H1 (cell line): Measurements from ENCODE around the gene BCL6B. TPM values are rescaled to one million over a fixed set of nuclear protein-coding genes. Genes with fewer than 3 reads are reported as not detected.

Experiments used
- CHD2 ChIP-seq: IDR thresholded peaks from 2 replicates; pipeline ENCODE4 v1.6.1; 2012; ENCODE audit warnings: low read length, improper control_type of control experiment
- FOSL1 ChIP-seq: IDR thresholded peaks from 2 replicates; pipeline ENCODE4 v1.6.1; 2011; ENCODE audit warnings: mild to moderate bottlenecking, low read depth, low read length, moderate library complexity; ENCODE audit not compliant: insufficient read depth
- KDM4A ChIP-seq: IDR thresholded peaks from one replicate; pipeline ENCODE4 v1.7.1; 2012; ENCODE audit warnings: low read depth, mild to moderate bottlenecking, moderate library complexity, low read length, inconsistent platforms; ENCODE audit not compliant: severe bottlenecking
- PHF8 ChIP-seq: fragments of 200-600 bp; sonication (generic); conservative IDR thresholded peaks from 2 replicates; pipeline ENCODE4 v1.7.1; 2012; ENCODE audit warnings: low read depth, mild to moderate bottlenecking, inconsistent platforms, low read length, moderate library complexity
- SP1 ChIP-seq: IDR thresholded peaks from 2 replicates; pipeline ENCODE4 v1.6.1; 2011; ENCODE audit warnings: low read depth, low read length
- SUZ12 ChIP-seq: fragments of 200-600 bp; sonication (generic); IDR thresholded peaks from 2 replicates; pipeline ENCODE4 v1.6.1; 2012; ENCODE audit warnings: mild to moderate bottlenecking, inconsistent platforms, low read length, moderate library complexity, mixed read lengths
- TCF12 ChIP-seq: IDR thresholded peaks from 2 replicates; pipeline ENCODE4 v1.6.1; 2011; ENCODE audit warnings: low read depth, mild to moderate bottlenecking, low read length
- TEAD4 ChIP-seq: IDR thresholded peaks from 2 replicates; pipeline ENCODE4 v1.6.1; 2012; ENCODE audit warnings: low read depth, low read length, inconsistent platforms, mixed read lengths
- polyA plus RNA-seq, 7 experiments: library from polyadenylated mRNA; depleted of rRNA in 3 of 7; stranded (reverse) in 5 of 7; unstranded in 2 of 7; fragments of >200 nt in 5 of 7; fragments of 200-250 nt in 2 of 7; gene quantifications; 1 replicate in 5 of 7; 2 replicates in 1 of 7; 4 replicates in 1 of 7; pipeline versions ENCODE4 v1.2.1 to v1.2.3, GENCODE V29; 2011 to 2013; ENCODE audit warnings: missing spikeins in 2 of 7, mixed read lengths in 2 of 7
- total RNA-seq: library from RNA; stranded (reverse); fragmentation: NEBNext Ultra II Directional; extraction: Animal tissue kit (Norgen Biotek cat#: 25700); gene quantifications from 2 replicates; pipeline ENCODE4 v1.2.1, GENCODE V29; 2021
- TF ChIP-seq, protein P1 (sequence below): fragments of 300-600 bp; sonication (generic); IDR thresholded peaks from 2 replicates; pipeline ENCODE4 v1.7.1; 2012; ENCODE audit warnings: low read length, moderate library complexity, mild to moderate bottlenecking, inconsistent platforms; ENCODE audit not compliant: insufficient replicate concordance
- TF ChIP-seq, protein P2 (sequence below): IDR thresholded peaks from 2 replicates; pipeline ENCODE4 v1.6.1; 2011; ENCODE audit warnings: low read depth, mild to moderate bottlenecking, low read length; ENCODE audit not compliant: insufficient read depth
- TF ChIP-seq, protein P3 (sequence below): IDR thresholded peaks from 2 replicates; pipeline ENCODE4 v1.6.1; 2012; ENCODE audit warnings: inconsistent platforms

The BCL6B gene
- total and polyA plus RNA-seq, 2 of the 8 experiments (the other 6 are each of a cell fraction or from before 2014, with no cell fraction given), result 6.6 to 8.7 TPM

DNA sequence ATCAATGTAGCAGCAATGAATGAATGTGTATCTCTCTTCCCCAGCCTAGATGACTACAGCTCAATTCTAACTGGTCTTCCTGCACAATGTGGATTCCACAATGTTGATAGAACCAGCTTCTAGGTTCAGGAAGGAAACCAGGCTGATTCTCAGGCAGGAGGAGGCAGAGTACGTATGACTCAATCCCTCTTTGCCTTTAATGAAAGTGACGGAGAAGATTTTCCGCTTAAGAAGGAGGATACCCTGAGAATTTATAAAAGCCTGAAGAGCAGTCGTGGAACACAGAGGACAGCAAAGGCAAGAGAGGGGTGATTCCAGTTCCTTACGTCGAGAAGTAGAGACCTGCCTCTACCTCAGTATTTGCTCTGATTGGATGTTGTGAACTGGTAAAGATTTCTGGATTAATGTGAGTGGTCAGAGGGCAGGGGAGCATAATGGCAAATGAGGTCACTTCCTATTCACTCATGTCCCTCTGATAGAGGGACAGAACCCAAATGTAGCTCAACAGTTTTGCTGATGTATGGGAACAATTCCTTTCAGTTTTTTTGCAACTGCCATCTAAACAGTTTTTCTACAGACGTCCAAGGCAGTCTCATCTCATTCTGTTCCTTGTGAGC is 36.1 kb downstream of the BCL6B start (continued):
- TF ChIP-seq, protein P1, sequence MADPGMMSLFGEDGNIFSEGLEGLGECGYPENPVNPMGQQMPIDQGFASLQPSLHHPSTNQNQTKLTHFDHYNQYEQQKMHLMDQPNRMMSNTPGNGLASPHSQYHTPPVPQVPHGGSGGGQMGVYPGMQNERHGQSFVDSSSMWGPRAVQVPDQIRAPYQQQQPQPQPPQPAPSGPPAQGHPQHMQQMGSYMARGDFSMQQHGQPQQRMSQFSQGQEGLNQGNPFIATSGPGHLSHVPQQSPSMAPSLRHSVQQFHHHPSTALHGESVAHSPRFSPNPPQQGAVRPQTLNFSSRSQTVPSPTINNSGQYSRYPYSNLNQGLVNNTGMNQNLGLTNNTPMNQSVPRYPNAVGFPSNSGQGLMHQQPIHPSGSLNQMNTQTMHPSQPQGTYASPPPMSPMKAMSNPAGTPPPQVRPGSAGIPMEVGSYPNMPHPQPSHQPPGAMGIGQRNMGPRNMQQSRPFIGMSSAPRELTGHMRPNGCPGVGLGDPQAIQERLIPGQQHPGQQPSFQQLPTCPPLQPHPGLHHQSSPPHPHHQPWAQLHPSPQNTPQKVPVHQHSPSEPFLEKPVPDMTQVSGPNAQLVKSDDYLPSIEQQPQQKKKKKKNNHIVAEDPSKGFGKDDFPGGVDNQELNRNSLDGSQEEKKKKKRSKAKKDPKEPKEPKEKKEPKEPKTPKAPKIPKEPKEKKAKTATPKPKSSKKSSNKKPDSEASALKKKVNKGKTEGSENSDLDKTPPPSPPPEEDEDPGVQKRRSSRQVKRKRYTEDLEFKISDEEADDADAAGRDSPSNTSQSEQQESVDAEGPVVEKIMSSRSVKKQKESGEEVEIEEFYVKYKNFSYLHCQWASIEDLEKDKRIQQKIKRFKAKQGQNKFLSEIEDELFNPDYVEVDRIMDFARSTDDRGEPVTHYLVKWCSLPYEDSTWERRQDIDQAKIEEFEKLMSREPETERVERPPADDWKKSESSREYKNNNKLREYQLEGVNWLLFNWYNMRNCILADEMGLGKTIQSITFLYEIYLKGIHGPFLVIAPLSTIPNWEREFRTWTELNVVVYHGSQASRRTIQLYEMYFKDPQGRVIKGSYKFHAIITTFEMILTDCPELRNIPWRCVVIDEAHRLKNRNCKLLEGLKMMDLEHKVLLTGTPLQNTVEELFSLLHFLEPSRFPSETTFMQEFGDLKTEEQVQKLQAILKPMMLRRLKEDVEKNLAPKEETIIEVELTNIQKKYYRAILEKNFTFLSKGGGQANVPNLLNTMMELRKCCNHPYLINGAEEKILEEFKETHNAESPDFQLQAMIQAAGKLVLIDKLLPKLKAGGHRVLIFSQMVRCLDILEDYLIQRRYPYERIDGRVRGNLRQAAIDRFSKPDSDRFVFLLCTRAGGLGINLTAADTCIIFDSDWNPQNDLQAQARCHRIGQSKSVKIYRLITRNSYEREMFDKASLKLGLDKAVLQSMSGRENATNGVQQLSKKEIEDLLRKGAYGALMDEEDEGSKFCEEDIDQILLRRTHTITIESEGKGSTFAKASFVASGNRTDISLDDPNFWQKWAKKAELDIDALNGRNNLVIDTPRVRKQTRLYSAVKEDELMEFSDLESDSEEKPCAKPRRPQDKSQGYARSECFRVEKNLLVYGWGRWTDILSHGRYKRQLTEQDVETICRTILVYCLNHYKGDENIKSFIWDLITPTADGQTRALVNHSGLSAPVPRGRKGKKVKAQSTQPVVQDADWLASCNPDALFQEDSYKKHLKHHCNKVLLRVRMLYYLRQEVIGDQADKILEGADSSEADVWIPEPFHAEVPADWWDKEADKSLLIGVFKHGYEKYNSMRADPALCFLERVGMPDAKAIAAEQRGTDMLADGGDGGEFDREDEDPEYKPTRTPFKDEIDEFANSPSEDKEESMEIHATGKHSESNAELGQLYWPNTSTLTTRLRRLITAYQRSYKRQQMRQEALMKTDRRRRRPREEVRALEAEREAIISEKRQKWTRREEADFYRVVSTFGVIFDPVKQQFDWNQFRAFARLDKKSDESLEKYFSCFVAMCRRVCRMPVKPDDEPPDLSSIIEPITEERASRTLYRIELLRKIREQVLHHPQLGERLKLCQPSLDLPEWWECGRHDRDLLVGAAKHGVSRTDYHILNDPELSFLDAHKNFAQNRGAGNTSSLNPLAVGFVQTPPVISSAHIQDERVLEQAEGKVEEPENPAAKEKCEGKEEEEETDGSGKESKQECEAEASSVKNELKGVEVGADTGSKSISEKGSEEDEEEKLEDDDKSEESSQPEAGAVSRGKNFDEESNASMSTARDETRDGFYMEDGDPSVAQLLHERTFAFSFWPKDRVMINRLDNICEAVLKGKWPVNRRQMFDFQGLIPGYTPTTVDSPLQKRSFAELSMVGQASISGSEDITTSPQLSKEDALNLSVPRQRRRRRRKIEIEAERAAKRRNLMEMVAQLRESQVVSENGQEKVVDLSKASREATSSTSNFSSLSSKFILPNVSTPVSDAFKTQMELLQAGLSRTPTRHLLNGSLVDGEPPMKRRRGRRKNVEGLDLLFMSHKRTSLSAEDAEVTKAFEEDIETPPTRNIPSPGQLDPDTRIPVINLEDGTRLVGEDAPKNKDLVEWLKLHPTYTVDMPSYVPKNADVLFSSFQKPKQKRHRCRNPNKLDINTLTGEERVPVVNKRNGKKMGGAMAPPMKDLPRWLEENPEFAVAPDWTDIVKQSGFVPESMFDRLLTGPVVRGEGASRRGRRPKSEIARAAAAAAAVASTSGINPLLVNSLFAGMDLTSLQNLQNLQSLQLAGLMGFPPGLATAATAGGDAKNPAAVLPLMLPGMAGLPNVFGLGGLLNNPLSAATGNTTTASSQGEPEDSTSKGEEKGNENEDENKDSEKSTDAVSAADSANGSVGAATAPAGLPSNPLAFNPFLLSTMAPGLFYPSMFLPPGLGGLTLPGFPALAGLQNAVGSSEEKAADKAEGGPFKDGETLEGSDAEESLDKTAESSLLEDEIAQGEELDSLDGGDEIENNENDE, result no peak
- TF ChIP-seq, protein P2, sequence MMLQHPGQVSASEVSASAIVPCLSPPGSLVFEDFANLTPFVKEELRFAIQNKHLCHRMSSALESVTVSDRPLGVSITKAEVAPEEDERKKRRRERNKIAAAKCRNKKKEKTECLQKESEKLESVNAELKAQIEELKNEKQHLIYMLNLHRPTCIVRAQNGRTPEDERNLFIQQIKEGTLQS, result no peak
- no peak for TF ChIP-seq KDM4A
- no peak for TF ChIP-seq TCF12
- no peak for TF ChIP-seq SP1
- TF ChIP-seq TEAD4, result no peak
- TF ChIP-seq PHF8, result no peak
- no peak for TF ChIP-seq CHD2
- TF ChIP-seq, protein P3, sequence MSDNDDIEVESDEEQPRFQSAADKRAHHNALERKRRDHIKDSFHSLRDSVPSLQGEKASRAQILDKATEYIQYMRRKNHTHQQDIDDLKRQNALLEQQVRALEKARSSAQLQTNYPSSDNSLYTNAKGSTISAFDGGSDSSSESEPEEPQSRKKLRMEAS, result no peak
- TF ChIP-seq FOSL1, result no peak
- TF ChIP-seq SUZ12, result no peak
